Neuronal stem cell (in vitro differentiated cells): ENCODE measurements around the gene CSMD2.

ENCODE experiments used
- DNase-seq: peaks from one replicate; pipeline ENCODE4 v3.0.0-alpha.2; 2013; ENCODE audit warnings: low spot score
- H2AFZ ChIP-seq: one replicate; pipeline ENCODE4 v1.6.1; 2013; ENCODE audit warnings: mild to moderate bottlenecking, low read length, inconsistent platforms
- H2AK5ac ChIP-seq: 2 replicates; pipeline ENCODE4 v1.6.1; 2013; ENCODE audit warnings: low read depth, mild to moderate bottlenecking, inconsistent platforms, low read length, moderate library complexity, mixed read lengths
- H2BK120ac ChIP-seq: 2 replicates; pipeline ENCODE4 v1.6.1; 2013; ENCODE audit warnings: low read depth, mild to moderate bottlenecking, inconsistent platforms, low read length, moderate library complexity, mixed read lengths
- H2BK12ac ChIP-seq: one replicate; pipeline ENCODE4 v1.6.1; 2013; ENCODE audit warnings: low read length, inconsistent platforms
- H2BK15ac ChIP-seq: 2 replicates; pipeline ENCODE4 v1.6.1; 2013; ENCODE audit warnings: mild to moderate bottlenecking, low read length, inconsistent platforms, mixed read lengths
- H2BK5ac ChIP-seq: one replicate; pipeline ENCODE4 v1.6.1; 2013; ENCODE audit warnings: inconsistent platforms, mild to moderate bottlenecking, low read length, moderate library complexity
- H3K14ac ChIP-seq: one replicate; pipeline ENCODE4 v1.6.1; 2013; ENCODE audit warnings: low read length, inconsistent platforms
- H3K18ac ChIP-seq: 2 replicates; pipeline ENCODE4 v1.6.1; 2013; ENCODE audit warnings: low read length, inconsistent platforms
- H3K23ac ChIP-seq: 2 replicates; pipeline ENCODE4 v1.6.1; 2013; ENCODE audit warnings: low read depth, mild to moderate bottlenecking, mixed read lengths, low read length, inconsistent platforms; ENCODE audit not compliant: poor library complexity
- H3K27ac ChIP-seq: replicated peaks from 3 replicates; pipeline ENCODE4 v1.5.1; 2013; ENCODE audit warnings: low read length, inconsistent platforms
- H3K27me3 ChIP-seq, 3 experiments: 2 replicates each; pipeline ENCODE4 v1.6.1; 2013; ENCODE audit warnings: low read length in 3 of 3, mild to moderate bottlenecking in 2 of 3, inconsistent platforms in 1 of 3, low read depth in 1 of 3, mixed read lengths in 1 of 3, moderate library complexity in 1 of 3; ENCODE audit not compliant: control insufficient read depth in 3 of 3, insufficient read depth in 3 of 3
- H3K36me3 ChIP-seq, 2 donors: replicated peaks in 1 of 2; 2 replicates each; pipeline ENCODE4 v1.6.1; 2013; ENCODE audit warnings: low read length in 2 of 2; ENCODE audit not compliant: control insufficient read depth in 2 of 2, insufficient read depth in 2 of 2
- H3K4ac ChIP-seq: 2 replicates; pipeline ENCODE4 v1.6.1; 2013; ENCODE audit warnings: inconsistent platforms, mild to moderate bottlenecking, low read length, moderate library complexity
- H3K4me1 ChIP-seq, 2 donors: 1 replicate in 1 of 2; 2 replicates in 1 of 2; pipeline ENCODE4 v1.6.1; 2013; ENCODE audit warnings: low read length in 2 of 2, low read depth in 1 of 2; ENCODE audit not compliant: control insufficient read depth in 2 of 2, insufficient read depth in 1 of 2
- H3K4me2 ChIP-seq: one replicate; pipeline ENCODE4 v1.6.1; 2013; ENCODE audit warnings: mild to moderate bottlenecking, low read length, inconsistent platforms; ENCODE audit not compliant: insufficient read depth, poor library complexity, severe bottlenecking
- H3K4me3 ChIP-seq, 2 donors: 2 replicates each; pipeline ENCODE4 v1.5.1; 2013; ENCODE audit warnings: low read length in 2 of 2, mild to moderate bottlenecking in 2 of 2, inconsistent platforms in 1 of 2, moderate library complexity in 1 of 2
- H3K79me1 ChIP-seq: one replicate; pipeline ENCODE4 v1.6.1; 2013; ENCODE audit warnings: low read depth, mild to moderate bottlenecking, inconsistent platforms, low read length, moderate library complexity
- H3K9ac ChIP-seq: one replicate; pipeline ENCODE4 v1.6.1; 2013; ENCODE audit warnings: mild to moderate bottlenecking, low read depth, low read length, inconsistent platforms; ENCODE audit not compliant: poor library complexity
- H3K9me3 ChIP-seq, 2 donors: replicated peaks in 1 of 2; 2 replicates each; pipeline versions ENCODE3 to v1.6.1; 2013; ENCODE audit warnings: low read length in 2 of 2, mild to moderate bottlenecking in 2 of 2, inconsistent platforms in 1 of 2, low read depth in 1 of 2, mixed read lengths in 1 of 2, moderate library complexity in 1 of 2; ENCODE audit not compliant: control insufficient read depth in 2 of 2, insufficient read depth in 1 of 2
- H4K8ac ChIP-seq: one replicate; pipeline ENCODE4 v1.6.1; 2013; ENCODE audit warnings: low read depth, mild to moderate bottlenecking, inconsistent platforms, low read length, moderate library complexity
- H4K91ac ChIP-seq: one replicate; pipeline ENCODE4 v1.6.1; 2013; ENCODE audit warnings: low read length, low read depth, mild to moderate bottlenecking, inconsistent platforms; ENCODE audit not compliant: poor library complexity
- WGBS, 2 donors: extraction: QIAGEN DNeasy Blood & Tissue Kit; methylation state at CpG; one replicate each; pipeline ENCODE4 v1.1.7; 2013; ENCODE audit warnings: missing lambda C conversion rate in 2 of 2, mixed read lengths in 1 of 2; ENCODE audit not compliant: insufficient read length in 2 of 2, insufficient replicate concordance in 1 of 2; ENCODE audit errors: extremely low coverage in 2 of 2; 5-methylcytosine and 5-hydroxymethylcytosine counted together

The CSMD2 gene

GRCh38 chr1:33529957-33530356, 635.1 kb downstream of the CSMD2 start:
- Histone ChIP-seq H3K18ac (no peak overlapping the region), H3K36me3 (no peaks in the 10 kb centered on the region), H3K9ac (no peak overlapping the region), H3K27ac (no peak overlapping the region), H3K4me2 (no peak overlapping the region), H3K4me3 (no peak overlapping the region), H2BK15ac (no peak overlapping the region), H2AK5ac (no peak overlapping the region), H2BK5ac (no peak overlapping the region), H3K4ac (no peak overlapping the region), H3K23ac (no peak overlapping the region), H2BK120ac (no peak overlapping the region), H3K4me1 (no peaks in the 10 kb centered on the region), H2AFZ (no peak overlapping the region), H3K14ac (no peak overlapping the region), H4K8ac (no peak overlapping the region), H3K79me1 (no peaks in the 10 kb centered on the region), H3K27me3 (peaks cover 0 to under 1% (median 0%) of the 10 kb centered on the region in 3 experiments), H4K91ac (no peak overlapping the region), H2BK12ac (no peak overlapping the region), H3K9me3 (no peaks in the 10 kb centered on the region)
- WGBS, 2 donors: no CpG with 5 or more reads among the region's 1 CpG
- DNase-seq: no peak

DNA sequence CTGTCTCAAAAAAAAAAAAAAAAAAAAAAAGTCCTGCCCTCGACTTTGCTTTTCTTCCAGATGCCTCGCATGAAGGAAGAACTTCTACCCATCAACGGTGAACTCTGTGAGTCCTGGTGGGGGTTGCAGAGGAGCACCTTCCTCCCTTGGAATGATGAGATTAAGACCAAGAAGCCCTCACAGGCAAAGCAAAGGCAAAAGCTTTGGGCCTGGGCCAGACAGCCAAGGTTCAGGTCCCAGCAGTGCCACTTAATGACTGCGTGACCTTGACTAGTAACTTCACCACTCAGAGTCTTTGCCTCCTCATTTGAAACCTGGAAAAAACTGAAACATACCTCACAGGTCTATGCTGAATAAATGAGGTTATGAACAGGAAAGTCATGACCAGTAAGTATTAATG, 637.1 kb downstream of the CSMD2 start:
- Histone ChIP-seq H2BK120ac (no peak overlapping the region), H3K4ac (no peak overlapping the region), H3K4me3 (no peak overlapping the region), H4K8ac (no peak overlapping the region), H3K79me1 (peaks cover 1% of the 10 kb centered on the region), H3K14ac (no peak overlapping the region), H3K27ac (no peak overlapping the region), H3K23ac (no peak overlapping the region), H3K4me2 (no peak overlapping the region), H2BK5ac (no peak overlapping the region), H3K18ac (no peak overlapping the region), H3K4me1 (no peaks in the 10 kb centered on the region), H2AK5ac (no peak overlapping the region), H3K9me3 (no peaks in the 10 kb centered on the region), H3K27me3 (peaks cover 0 to 20% (median 0%) of the 10 kb centered on the region in 3 experiments), H4K91ac (no peak overlapping the region), H2AFZ (no peak overlapping the region), H2BK15ac (no peak overlapping the region), H3K9ac (no peak overlapping the region), H2BK12ac (no peak overlapping the region), H3K36me3 (no peaks in the 10 kb centered on the region)
- DNase-seq: no peak
- no CpG with 5 or more reads among the region's 4 CpGs for WGBS, 2 donors

DNA sequence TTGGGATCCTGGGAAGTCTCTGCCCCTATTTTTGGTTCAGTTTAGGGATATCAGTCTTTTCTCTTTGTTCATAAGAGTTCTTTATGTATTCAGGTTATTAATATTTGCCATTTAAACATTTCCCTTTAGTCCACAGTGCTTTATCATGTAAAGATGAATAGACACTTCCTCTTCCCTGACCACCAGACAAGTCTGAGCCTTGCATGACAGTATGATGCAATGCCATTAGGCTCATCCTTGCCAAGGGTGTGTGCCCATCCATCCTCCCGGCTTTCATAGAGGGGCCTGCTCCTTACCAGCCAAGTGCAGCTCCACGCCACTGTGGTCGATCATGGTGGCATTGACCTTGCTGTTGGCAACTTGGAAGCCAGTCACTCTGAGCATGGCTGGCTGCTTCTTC, 640.4 kb downstream of the CSMD2 start:
- peaks cover 1% of the 10 kb centered on the region for H3K79me1 ChIP-seq
- no peak overlapping the region for H3K18ac ChIP-seq
- no peak overlapping the region for H3K4me2 ChIP-seq
- no peak overlapping the region for H4K8ac ChIP-seq
- no peak overlapping the region for H4K91ac ChIP-seq
- no peak overlapping the region for H2BK12ac ChIP-seq
- H3K27me3 ChIP-seq: peaks cover 0 to 25% (median 0%) of the 10 kb centered on the region in 3 experiments
- H3K4me1 ChIP-seq: no peaks in the 10 kb centered on the region
- no peak overlapping the region for H2BK120ac ChIP-seq
- no peak overlapping the region for H3K14ac ChIP-seq
- H3K23ac ChIP-seq: no peak overlapping the region
- no peak overlapping the region for H3K4me3 ChIP-seq
- no peak for DNase-seq
- H2BK15ac ChIP-seq: no peak overlapping the region
- H2BK5ac ChIP-seq: no peak overlapping the region
- WGBS, 2 donors: no CpG with 5 or more reads among the region's 3 CpGs
- no peak overlapping the region for H3K9ac ChIP-seq
- no peak overlapping the region for H3K27ac ChIP-seq
- no peak overlapping the region for H2AK5ac ChIP-seq
- H3K9me3 ChIP-seq: no peaks in the 10 kb centered on the region
- no peak overlapping the region for H3K4ac ChIP-seq
- H3K36me3 ChIP-seq: no peaks in the 10 kb centered on the region
- H2AFZ ChIP-seq: no peak overlapping the region

DNA sequence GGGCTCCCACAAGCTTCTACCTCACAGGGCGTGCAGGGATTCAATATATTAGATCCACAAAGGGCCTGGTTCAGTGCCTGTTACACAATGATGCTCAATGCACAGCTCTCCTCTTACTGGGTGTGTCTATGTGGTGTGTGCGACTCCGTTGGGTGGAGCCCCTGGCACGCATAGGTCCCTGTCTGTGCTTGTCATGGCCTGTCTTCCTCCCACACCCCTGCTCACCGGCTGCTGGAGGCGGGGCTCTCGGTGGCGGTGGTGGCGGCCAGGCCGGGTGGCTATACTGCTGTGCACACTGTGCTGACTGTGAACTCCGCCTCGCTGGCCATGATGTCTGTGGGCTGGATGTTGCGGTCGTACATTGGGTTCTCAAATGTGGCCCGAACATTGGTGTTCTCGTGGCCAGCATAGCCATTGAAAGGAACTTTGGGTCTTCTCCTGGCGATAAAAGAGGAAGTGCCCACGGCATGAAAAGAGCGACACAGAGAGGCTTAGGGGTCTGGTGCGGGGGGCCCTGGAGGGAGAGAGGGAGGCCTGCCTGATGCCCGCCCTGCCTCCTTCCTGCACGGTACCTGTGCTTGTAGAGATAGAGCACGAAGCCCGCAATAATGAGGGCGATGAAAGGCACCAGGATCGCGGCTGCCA, 645.7 kb downstream of the CSMD2 start:
- Histone ChIP-seq H2BK12ac (no peak overlapping the region), H2BK5ac (no peak overlapping the region), H3K79me1 (no peaks in the 10 kb centered on the region), H2BK15ac (no peak overlapping the region), H3K27me3 (peaks cover 0 to 39% (median 0%) of the 10 kb centered on the region in 3 experiments), H4K8ac (no peak overlapping the region), H3K9me3 (no peaks in the 10 kb centered on the region), H3K4me1 (no peaks in the 10 kb centered on the region), H2BK120ac (no peak overlapping the region), H3K23ac (peak overlapping the region; percentile 76), H3K14ac (peak overlapping the region; percentile 4), H2AK5ac (no peak overlapping the region), H4K91ac (no peak overlapping the region), H3K9ac (no peak overlapping the region), H3K36me3 (no peaks in the 10 kb centered on the region), H3K4me3 (no peak overlapping the region), H3K4me2 (no peak overlapping the region), H2AFZ (no peak overlapping the region), H3K4ac (no peak overlapping the region), H3K27ac (no peak overlapping the region), H3K18ac (no peak overlapping the region)
- DNase-seq: no peak
- no CpG with 5 or more reads among the region's 27 CpGs for WGBS, 2 donors
